Measurements from ENCODE around the gene ITPR3.

GRCh38 chr6:33740204-33740608, 119.1 kb downstream of the ITPR3 start:
- TF ChIP-seq, protein P1, sequence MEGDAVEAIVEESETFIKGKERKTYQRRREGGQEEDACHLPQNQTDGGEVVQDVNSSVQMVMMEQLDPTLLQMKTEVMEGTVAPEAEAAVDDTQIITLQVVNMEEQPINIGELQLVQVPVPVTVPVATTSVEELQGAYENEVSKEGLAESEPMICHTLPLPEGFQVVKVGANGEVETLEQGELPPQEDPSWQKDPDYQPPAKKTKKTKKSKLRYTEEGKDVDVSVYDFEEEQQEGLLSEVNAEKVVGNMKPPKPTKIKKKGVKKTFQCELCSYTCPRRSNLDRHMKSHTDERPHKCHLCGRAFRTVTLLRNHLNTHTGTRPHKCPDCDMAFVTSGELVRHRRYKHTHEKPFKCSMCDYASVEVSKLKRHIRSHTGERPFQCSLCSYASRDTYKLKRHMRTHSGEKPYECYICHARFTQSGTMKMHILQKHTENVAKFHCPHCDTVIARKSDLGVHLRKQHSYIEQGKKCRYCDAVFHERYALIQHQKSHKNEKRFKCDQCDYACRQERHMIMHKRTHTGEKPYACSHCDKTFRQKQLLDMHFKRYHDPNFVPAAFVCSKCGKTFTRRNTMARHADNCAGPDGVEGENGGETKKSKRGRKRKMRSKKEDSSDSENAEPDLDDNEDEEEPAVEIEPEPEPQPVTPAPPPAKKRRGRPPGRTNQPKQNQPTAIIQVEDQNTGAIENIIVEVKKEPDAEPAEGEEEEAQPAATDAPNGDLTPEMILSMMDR (IDR thresholded peaks at IDR 0.05) = no peak
- TF ChIP-seq EP300 (IDR thresholded peaks at IDR 0.05) = no peak
- TF ChIP-seq POLR2A (IDR thresholded peaks at IDR 0.05) = no peak
- TF ChIP-seq POLR2AphosphoS5 (IDR thresholded peaks at IDR 0.05) = no peak
